Hepatocyte (in vitro differentiated cells): ENCODE measurements around the gene CDC20.

Experiments
- EZH2 ChIP-seq: fragments of 200-600 bp; sonication (generic); IDR thresholded peaks from 2 replicates; pipeline ENCODE4 v1.6.1; 2016; ENCODE audit warnings: antibody characterized with exemption, mild to moderate bottlenecking, borderline replicate concordance
- EZH2phosphoT487 ChIP-seq: fragments of 200-600 bp; sonication (generic); IDR thresholded peaks from one replicate; pipeline ENCODE4 v1.6.1; 2018; ENCODE audit warnings: antibody characterized with exemption, mild to moderate bottlenecking, low read depth, moderate library complexity; ENCODE audit not compliant: unreplicated experiment, severe bottlenecking
- TF ChIP-seq, protein P1 (sequence below): fragments of 200-600 bp; sonication (generic); IDR thresholded peaks from 2 replicates; pipeline ENCODE4 v1.5.1; 2016; ENCODE audit warnings: antibody characterized with exemption, mild to moderate bottlenecking; ENCODE audit not compliant: poor library complexity

DNA sequence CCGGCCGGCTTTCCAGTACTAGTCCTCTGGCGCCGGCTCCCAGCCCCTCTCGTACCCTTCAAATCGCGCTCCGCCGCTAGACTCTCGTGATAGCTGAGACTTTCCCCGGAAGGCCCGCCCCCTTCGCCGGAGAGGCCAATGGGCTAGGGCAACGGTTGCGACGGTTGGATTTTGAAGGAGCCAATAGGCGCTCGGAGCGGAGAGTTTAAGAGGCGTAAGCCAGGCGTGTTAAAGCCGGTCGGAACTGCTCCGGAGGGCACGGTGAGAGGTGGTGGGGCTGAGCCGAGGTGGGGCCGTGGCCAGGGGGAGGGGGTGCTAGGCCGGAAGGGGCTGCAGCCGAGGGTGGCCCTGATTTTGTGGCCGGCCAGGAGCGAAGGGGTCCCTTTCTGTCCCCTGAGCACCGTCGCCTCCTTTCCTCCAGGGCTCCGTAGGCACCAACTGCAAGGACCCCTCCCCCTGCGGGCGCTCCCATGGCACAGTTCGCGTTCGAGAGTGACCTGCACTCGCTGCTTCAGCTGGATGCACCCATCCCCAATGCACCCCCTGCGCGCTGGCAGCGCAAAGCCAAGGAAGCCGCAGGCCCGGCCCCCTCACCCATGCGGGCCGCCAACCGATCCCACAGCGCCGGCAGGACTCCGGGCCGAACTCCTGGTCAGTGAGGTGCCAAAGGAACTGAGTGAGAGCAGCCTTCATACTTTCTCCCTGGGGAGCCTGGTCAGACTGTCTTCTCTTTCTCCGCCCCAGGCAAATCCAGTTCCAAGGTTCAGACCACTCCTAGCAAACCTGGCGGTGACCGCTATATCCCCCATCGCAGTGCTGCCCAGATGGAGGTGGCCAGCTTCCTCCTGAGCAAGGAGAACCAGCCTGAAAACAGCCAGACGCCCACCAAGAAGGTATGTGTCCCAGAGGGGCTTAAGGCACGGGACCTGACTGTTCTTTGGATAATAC lies at the start of gene CDC20:
- TF ChIP-seq, protein P1, sequence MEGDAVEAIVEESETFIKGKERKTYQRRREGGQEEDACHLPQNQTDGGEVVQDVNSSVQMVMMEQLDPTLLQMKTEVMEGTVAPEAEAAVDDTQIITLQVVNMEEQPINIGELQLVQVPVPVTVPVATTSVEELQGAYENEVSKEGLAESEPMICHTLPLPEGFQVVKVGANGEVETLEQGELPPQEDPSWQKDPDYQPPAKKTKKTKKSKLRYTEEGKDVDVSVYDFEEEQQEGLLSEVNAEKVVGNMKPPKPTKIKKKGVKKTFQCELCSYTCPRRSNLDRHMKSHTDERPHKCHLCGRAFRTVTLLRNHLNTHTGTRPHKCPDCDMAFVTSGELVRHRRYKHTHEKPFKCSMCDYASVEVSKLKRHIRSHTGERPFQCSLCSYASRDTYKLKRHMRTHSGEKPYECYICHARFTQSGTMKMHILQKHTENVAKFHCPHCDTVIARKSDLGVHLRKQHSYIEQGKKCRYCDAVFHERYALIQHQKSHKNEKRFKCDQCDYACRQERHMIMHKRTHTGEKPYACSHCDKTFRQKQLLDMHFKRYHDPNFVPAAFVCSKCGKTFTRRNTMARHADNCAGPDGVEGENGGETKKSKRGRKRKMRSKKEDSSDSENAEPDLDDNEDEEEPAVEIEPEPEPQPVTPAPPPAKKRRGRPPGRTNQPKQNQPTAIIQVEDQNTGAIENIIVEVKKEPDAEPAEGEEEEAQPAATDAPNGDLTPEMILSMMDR, result no peak
- TF ChIP-seq EZH2phosphoT487 (no peak), EZH2 (no peak)
